ENCODE measurements around the gene CCDC174.

Gene CCDC174

GRCh38 chr3:14703128-14703750 is 51.7 kb downstream of the CCDC174 start:
- no peak for DNase-seq (ENCODE audit: low spot score)

GRCh38 chr3:14703791-14704190 is 52.2 kb downstream of the CCDC174 start:
- DNase-seq (ENCODE audit: low spot score), result no peak

DNA sequence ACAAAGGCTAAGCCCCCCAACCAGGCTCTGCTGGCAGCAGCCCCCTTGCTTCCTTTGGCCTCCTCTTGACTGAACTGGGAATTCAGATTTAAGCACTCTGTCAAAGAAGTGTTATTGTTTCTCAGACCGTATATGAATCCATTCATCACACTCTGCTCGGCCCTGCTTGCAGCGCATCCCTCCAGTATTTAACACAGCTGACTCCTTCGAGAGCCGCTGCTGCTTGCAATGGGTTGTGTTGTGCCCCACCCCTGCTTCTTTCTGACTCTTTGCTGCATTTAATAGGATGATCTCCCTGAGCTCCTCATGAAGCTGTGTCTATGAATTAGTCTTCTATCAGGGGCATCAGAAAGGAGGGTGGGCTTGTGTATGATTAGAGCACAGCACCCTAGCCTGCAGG is 54.5 kb downstream of the CCDC174 start:
- DNase-seq (ENCODE audit: low spot score), result no peak

DNA sequence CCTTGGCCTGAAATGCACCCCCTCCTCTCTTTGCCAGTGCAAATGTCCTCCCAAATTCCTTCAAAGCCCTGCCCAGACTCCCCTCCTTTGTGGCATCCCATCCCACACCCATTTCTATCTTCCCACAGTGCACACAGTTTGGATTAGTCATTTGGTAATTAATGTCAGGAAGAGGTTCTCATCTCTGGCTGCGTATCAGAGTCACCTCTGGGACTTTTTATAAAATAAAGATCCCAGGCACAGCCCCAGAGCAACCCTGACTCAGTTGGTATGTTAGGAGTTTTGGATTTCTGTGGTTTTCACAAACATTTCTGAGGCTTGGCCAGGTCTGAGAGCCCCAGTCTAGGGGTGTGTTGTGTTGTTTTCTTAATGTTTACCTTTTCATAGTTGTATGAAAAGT is 65.0 kb downstream of the CCDC174 start:
- DNase-seq (ENCODE audit: low spot score), result no peak

DNA sequence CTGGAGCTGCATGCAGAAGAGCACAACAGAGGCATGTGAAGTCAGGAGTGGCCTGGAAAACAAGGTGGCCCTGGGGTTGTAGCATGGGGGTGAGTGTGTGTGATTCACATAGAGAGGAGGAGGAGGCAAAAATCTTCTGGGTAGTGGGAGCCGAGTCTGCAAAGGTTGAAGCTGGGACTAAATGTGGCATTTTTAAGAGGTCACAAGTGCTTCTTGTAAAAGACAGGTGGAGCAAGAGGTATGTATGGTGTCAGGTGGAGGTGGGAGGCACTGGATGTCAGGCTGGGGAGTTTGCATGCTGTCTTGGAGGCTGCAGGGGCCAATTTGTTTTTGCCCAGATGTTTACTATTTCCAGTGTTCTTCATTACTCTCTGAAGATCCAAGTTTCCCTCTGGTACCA is 65.7 kb downstream of the CCDC174 start:
- DNase-seq (ENCODE audit: low spot score), result no peak

- DNase-seq (ENCODE audit: low spot score), result no peak
These were observed 67.0 kb downstream of the CCDC174 start for GRCh38 chr3:14718539-14718938.

DNA sequence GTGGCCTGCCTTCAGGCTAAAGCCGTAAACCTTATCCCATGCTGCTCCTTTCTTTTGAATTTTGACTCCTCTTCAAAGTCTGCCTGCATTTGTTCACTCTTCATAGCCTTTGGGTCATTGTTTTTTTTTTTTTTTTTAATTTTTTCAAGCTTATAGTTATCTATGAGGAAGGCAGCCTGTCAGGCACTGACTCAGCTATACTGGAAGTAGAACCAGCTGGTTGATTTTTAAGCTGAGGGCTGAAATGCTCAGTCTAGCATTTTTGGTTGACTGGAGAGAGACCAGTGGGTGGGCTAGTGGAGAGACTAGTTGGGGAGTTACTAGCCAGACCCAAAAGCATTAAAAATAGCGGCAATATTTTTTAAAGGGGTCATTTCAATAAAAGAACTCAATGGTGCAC is 67.4 kb downstream of the CCDC174 start:
- no peak for DNase-seq (ENCODE audit: low spot score)

- no peak for DNase-seq (ENCODE audit: low spot score)
These were observed 69.7 kb downstream of the CCDC174 start for GRCh38 chr3:14721126-14721864.

Measured in COLO829 (cell line).